HG03135 (cell line): ENCODE measurements around the gene CFAP69.

Source experiments
- ATAC-seq: cut with Tn5 transposase; IDR thresholded peaks from one replicate; pipeline ENCODE4 v1.9.1; 2021; ENCODE audit warnings: mild to moderate bottlenecking, moderate library complexity; ENCODE audit not compliant: unreplicated experiment

The CFAP69 gene

DNA sequence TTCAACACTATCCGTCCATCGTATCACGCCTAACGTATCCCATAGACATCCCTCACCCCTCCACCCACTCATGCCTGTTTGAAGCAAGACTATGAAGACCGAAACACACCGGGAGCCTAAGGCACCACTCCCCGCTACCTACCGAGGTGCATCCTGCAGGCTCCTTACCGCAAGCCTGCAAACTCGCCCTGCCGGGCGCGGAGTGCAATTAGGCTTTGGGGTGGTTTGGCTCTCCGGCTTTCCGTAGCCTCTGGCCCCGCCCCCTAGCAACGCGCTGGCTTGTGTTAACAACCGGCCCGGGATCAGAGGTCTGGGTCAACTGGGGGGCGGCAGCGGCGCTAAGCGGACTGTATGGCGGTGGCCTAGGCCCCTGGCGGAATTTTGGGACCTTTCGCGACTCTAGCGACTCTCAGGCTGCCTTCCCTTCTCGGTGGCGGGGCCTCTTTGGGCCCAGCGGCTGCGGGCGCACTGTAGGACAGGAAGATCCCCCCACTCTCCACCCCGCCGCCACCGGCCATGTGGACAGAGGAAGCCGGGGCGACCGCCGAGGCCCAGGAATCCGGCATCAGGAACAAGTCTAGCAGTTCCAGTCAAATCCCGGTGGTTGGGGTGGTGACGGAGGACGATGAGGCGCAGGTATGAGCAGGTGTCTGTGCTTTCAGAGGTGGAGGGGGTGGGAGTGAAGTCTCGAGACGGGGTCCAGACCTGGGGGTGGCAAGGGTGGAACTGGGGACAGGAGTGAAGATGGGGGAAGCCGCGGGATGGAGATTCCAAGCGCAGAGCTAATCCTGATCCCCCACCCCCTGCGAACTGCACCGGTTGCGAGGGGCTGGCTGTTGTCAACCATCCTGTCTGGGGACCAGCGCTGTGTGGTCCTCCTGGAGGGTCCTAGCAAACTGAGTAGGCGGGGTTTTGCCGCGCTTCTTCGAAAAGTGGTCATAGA, at the start of gene CFAP69:
Gene CFAP69, plus strand, starts transcription at position 266 of the 943 bp plus-strand sequence. Its CDS starts 251 bp downstream, at position 517.
- peak; percentile 84 for ATAC-seq

DNA sequence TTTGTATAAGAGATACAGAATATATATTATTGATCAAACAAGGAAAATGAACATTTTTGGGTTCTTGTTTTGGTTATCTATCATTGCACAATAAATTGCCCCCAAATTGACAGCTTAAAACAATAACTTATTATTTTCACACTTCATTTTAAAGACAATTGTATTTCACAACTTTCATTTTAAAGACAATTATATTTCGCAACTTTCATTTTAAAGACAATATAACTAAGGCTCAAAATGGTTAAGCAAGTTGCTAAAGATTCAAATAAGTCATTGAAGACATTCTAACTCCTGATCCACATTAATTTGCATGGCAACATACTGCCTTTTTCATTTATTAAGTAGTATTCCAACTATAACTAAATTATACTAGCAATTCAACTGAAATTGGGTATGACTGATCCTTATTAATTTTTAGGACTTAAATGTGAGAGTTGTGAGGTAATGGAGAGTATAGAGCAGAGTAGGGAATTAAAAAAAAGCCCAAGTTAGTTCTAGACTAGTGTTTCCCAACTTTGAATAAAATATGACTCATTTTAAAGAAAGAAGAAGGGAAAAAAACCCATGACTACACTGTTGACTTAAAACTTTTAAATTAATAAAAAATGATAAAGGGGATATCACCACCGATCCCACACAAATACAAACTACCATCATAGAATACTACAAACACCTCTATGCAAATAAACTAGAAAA, 43.3 kb upstream of the CFAP69 start:
- no peak for ATAC-seq

DNA sequence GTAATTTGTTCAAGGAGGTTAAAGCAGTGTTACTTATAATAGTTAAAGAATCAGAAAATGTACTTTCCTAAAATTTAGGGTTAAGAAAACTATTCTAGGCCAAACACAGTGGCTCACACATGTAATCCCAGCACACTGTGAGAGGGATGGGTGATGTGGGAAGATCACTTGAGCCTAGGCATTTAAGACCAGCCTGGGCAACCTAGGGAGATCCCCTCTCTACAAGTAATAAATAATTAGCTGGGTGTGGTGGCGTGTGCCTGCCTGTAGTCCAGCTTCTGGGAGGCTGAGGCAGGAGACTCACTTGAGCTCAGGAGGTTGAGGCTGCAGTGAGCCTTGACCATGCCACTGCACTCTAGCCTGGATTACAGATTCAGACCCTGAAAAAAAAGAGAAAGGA, 37.0 kb upstream of the CFAP69 start:
- ATAC-seq, result no peak

GRCh38 chr7:90209776-90210175, 35.2 kb upstream of the CFAP69 start:
- ATAC-seq, result no peak

GRCh38 chr7:90210475-90210874, 34.5 kb upstream of the CFAP69 start:
- ATAC-seq, result no peak

DNA sequence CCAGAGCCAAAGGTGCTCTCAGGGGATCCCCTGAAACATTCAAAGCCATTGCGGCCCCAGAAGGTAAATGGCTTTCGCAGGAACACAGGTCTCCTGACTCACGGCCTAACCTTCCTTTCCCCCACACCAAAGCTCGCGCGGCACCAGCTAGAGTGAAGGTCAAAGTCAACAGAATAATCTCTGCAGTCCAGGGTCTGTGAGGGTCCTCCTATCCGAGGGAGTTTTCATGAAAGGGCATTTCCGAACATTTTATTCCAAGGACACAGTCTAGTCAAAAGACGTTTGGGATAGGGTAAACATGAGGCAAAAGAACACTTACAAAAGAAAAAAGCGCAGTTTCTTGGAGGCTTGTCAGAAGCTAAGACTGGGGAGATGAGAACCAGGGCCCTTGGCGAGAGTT, 34.0 kb upstream of the CFAP69 start:
- peak; percentile 26 for ATAC-seq

GRCh38 chr7:90211391-90212148, 33.4 kb upstream of the CFAP69 start, which contains the start of gene STEAP2:
TSS of gene STEAP2 (plus strand) at chr7:90211740. CDS start at chr7:90225083, 13,343 bp downstream.
- ATAC-seq, result peak; percentile 90

DNA sequence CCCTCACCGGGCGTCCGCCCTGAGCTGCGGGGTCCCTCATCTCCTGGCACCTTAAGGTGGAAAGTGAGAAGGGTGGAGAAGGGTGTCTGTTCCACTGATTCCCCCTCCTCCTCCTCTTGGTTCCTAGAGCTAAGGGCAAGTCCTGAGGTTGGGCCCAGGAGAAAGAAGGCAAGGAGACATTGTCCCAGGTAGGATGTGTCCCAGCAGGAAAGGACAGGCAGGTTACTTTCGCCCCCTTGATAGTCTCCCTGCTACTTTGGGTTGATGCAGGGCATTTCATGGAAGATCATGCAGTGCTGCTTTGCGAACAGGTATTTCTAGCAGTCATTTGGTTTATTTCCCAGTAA, 32.9 kb upstream of the CFAP69 start:
- no peak for ATAC-seq

DNA sequence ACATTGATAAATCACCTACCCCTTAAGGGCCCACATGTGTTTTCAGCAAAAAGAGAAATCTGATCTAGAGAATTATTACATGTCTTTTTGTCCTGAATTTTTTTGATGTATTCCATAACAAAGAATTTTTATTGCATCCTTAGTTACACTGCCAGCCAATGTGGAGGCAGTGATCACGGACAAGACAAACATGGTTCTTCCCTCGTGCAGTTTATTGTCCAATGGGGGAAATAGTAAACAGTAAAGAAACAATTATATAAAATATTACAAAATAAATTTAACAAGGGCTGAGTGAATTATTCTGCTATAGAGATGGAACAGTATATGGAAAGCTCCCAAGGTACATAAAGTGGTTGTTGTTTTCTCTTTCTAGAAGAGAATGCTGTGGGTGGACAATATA, 31.5 kb upstream of the CFAP69 start:
- no peak for ATAC-seq

DNA sequence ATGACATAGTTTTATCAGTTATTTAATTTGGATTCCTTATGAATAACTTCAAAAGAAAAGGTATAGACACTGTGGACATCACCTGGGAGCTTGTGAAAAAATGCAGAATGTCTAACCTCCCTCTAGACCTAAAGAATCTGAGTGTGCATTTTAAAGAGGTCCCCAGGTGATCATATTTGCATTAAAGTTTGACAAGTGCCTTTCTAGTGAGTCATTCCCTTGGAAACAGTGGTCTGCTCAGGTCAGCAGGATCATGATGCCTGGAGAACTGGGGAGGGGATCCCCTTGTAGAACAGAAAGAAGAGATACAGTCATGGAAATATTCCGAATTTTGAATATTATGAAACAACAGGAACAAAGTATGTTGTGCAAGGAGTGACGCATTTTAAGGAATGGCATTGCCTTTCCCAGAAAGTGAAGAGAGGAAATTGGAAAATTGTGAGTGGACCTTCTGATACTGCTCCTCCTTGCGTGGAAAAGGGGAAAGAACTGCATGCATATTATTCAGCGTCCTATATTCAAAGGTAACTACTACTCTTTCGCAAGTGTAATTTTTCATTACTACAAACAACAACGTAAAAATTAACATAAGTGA, 28.8 kb upstream of the CFAP69 start:
- ATAC-seq, result no peak

DNA sequence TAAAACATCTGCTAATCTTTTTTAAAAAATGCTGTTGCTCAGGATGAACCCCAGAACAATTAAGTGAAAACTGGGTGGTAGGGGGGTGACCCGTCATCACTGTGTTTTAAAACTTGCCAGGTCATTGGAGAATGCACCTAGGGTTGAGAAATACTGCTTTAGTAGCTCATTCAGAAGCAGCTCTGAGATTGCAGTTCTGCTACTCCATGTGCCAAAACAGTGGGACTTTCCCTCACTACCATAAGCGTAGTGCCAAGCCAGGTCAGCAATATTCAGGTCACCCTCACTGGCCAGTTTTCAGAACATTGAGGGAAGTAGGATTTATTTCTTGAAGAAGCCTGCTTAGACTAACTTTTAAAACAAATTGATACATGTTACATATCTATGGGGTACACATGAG, 28.2 kb upstream of the CFAP69 start:
- no peak for ATAC-seq

DNA sequence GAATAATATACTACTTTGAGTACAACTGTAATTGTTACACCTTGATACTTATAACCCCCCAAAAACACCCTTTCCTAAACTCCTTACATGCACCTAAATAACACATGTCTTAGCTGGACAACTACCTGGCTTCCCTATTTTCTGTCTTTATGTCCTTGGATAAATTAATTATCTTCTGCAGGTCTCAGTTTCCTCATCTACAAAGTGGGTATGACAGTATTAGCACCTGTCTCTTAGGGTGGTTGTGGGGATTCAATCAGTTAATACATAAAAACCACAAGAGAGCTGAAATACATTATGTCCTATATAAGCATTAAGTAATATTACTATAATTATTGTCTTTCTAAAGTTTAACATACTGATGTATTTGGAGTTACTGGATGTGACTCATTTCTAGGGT, 22.6 kb upstream of the CFAP69 start:
- no peak for ATAC-seq

- no peak for ATAC-seq
These were observed 21.9 kb upstream of the CFAP69 start for GRCh38 chr7:90222811-90223725.

- no peak for ATAC-seq
These were observed 20.8 kb upstream of the CFAP69 start for GRCh38 chr7:90224195-90224594.

DNA sequence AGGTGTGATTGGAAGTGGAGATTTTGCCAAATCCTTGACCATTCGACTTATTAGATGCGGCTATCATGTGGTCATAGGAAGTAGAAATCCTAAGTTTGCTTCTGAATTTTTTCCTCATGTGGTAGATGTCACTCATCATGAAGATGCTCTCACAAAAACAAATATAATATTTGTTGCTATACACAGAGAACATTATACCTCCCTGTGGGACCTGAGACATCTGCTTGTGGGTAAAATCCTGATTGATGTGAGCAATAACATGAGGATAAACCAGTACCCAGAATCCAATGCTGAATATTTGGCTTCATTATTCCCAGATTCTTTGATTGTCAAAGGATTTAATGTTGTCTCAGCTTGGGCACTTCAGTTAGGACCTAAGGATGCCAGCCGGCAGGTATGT, 19.8 kb upstream of the CFAP69 start:
- no peak for ATAC-seq

GRCh38 chr7:90225601-90226000, 19.4 kb upstream of the CFAP69 start:
- no peak for ATAC-seq

- ATAC-seq, result no peak
These were observed 17.7 kb upstream of the CFAP69 start for GRCh38 chr7:90227259-90227658.

GRCh38 chr7:90229682-90230081, 15.3 kb upstream of the CFAP69 start:
- no peak for ATAC-seq

DNA sequence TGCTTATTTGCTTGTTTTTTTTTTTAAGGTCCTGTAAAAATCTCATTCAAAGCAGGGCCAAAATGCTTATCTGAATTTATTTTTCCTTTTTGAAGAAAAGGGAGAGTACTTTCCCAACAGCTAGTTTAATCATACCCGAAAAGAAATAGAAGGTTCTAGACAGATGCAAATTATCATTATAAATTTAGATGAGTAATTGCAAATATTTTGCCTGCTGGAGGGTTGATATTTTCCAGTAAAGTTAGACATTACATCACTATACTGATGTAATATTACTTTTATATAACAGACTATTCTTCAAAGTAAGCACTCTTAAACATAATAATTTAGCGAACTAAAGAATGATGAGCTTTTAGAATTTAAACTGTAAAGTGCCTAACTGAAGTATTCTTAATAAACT, 14.1 kb upstream of the CFAP69 start:
- ATAC-seq, result no peak

DNA sequence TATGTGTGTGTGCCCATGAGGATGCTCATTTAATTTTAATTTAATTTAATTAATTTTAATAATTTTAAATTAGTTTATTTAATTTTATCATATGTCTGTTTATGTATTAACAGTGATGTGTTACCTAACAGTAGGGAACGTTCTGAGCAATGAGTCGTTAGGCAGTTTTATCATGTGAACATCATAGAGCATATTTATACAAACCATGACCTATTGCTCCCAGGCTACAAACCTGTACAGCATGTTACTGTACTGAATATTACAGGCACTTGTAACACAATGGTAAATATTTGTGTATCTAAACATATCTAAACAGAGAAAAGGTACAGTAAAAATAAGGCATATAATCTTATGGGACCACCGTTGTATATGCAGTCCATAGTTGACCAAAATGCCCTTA, 13.7 kb upstream of the CFAP69 start:
- ATAC-seq, result no peak
